ENCODE measurements around the gene BTBD2. TPM values are rescaled to one million over a fixed set of nuclear protein-coding genes. Genes with fewer than 3 reads are reported as not detected.

BTBD2 gene
- total RNA-seq, 4 donors from 2014 or later = 52.8 to 137 (median 77.1) TPM

GRCh38 chr19:2059422-2060201, 44.1 kb upstream of the BTBD2 start:
- no peaks in the 10 kb centered on the region for H3K36me3 ChIP-seq
- peaks cover 61 to 92% (median 88%) of the 10 kb centered on the region in 4 donors for H3K4me1 ChIP-seq
- intact Hi-C loops (cut with DNase I) = no loop called here
- no peaks in the 10 kb centered on the region for H3K9me3 ChIP-seq
- no peak for DNase-seq (ENCODE audit: extremely low spot score)
- TF ChIP-seq EP300 (IDR thresholded peaks at IDR 0.05) (no peak), CTCF (IDR thresholded peaks at IDR 0.05) (no peak), POLR2AphosphoS5 (IDR thresholded peaks at IDR 0.05) (peak; percentile 64 to 69), POLR2A (IDR thresholded peaks at IDR 0.05; ENCODE audit: low read depth) (peak; percentile 3)
- H3K27me3 ChIP-seq = no peaks in the 10 kb centered on the region
- peak overlapping the region; percentile 99 to 100 (median 100) for H3K27ac ChIP-seq (replicated peaks in 1 of 4)
- WGBS = 61% methylated on average over 14 of the region's 24 CpGs
- peak overlapping the region; percentile 73 to 82 (median 78) for H3K4me3 ChIP-seq

DNA sequence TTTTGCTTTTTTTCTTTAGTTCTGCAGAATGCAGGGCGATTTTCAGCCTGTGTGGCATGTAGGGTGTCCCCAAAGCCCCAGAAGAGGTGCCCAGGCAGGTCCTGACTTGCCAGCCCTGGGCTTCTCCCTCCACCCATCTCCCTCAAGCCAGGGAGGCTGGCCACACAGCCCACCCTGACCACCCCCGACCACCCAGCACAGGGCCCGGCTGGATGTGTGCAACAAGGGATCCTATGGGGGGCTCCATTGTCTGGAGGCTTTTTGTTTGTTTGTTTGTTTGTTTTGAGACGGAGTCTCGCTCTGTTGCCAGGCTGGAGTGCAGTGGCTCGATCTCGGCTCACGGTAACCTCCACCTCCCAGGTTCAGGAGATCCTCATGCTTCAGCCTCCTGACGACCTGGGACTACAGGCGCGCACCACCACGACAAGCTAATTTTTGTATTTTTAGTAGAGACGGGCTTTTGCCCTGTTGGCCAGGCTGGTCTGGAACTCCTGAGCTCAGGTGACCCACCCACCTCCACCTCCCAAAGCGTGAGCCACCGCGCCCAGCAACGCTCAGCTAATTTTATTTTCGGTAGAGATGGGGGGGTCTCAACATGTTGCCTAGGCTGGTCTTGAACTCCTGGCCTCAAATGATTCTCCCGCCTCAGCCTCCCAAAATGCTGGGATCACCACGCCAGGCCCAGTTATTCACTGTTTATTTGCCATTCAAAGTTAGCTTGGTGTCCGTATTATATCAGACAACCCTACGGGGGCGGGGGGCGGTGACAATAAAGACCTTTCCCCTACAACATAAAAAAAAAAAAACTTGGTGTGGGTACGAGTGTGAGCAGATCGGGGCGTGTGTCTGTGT, 43.3 kb upstream of the BTBD2 start:
- no peaks in the 10 kb centered on the region for H3K36me3 ChIP-seq
- peaks cover 63 to 92% (median 88%) of the 10 kb centered on the region in 4 donors for H3K4me1 ChIP-seq
- H3K4me3 ChIP-seq = peak overlapping the region in 3 of 4 donors; percentile 73 to 81 (median 75)
- TF ChIP-seq CTCF (IDR thresholded peaks at IDR 0.05) (no peak), POLR2AphosphoS5 (IDR thresholded peaks at IDR 0.05) (no peak), POLR2A (IDR thresholded peaks at IDR 0.05; ENCODE audit: low read depth) (no peak), EP300 (IDR thresholded peaks at IDR 0.05) (no peak)
- DNase-seq (ENCODE audit: extremely low spot score) = no peak
- 89% methylated on average over 27 of the region's 27 CpGs for WGBS
- intact Hi-C loops (cut with DNase I) = no loop called here
- no peaks in the 10 kb centered on the region for H3K9me3 ChIP-seq
- no peaks in the 10 kb centered on the region for H3K27me3 ChIP-seq
- H3K27ac ChIP-seq (replicated peaks in 1 of 4) = peak overlapping the region; percentile 99 to 100 (median 100)

DNA sequence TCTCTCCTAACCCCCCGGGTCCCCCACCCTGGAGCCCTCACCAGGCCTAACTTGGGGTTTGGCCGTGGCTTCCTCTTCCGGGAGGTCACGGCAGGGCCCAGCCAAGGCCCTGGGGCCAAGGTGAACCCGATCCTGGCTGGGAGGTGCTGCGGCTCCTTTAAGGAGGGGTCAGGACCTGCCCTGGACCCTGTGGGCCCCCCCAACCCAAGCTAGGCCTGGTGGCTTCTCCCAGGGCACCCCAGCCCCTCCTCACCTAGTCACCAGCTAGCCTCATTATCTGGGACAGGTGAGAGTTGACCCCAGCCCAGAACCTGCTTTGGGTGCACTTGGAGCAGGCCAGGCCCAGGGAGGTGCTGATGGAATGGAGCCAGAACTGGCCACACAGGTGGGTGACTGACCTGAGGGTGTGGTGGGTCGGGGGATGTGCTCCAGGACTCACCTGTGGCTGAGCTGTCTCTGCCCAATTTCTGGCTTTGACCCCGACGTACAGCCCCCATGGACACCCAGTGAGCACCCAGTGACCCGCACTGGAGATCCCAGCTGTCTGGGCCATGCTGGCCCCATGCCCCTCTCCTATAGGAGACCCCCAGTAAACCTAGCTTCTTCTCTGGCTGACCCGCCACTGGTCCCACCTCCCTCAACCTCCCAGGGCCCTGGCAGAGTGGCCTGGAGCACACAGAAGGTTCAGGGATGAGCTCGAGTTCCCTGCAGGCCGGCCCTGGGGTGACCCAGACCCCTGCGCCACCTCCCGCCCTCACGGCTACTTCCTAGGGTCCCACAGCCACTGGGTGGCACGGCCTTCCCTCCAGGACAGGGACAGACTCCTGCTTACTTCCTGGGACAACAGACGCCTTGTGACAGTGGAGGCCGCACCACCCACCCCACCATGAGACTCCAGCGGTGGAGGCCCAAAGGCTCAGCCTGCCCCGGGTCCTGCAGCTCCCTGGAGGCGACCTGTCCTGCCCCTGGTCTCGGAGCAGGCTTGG, 42.3 kb upstream of the BTBD2 start:
- WGBS = 80% methylated on average over 12 of the region's 23 CpGs
- peaks cover 63 to 94% (median 92%) of the 10 kb centered on the region in 4 donors for H3K4me1 ChIP-seq
- no peaks in the 10 kb centered on the region for H3K9me3 ChIP-seq
- no peak for DNase-seq (ENCODE audit: extremely low spot score)
- H3K27me3 ChIP-seq = no peaks in the 10 kb centered on the region
- peak overlapping the region; percentile 99 to 100 (median 100) for H3K27ac ChIP-seq (replicated peaks in 1 of 4)
- intact Hi-C loops (cut with DNase I) = no loop called here
- TF ChIP-seq POLR2A (IDR thresholded peaks at IDR 0.05; ENCODE audit: low read depth) = no peak
- no peak for TF ChIP-seq POLR2AphosphoS5 (IDR thresholded peaks at IDR 0.05)
- TF ChIP-seq CTCF (IDR thresholded peaks at IDR 0.05) = no peak
- no peak for TF ChIP-seq EP300 (IDR thresholded peaks at IDR 0.05)
- H3K36me3 ChIP-seq = no peaks in the 10 kb centered on the region
- H3K4me3 ChIP-seq = no peak overlapping the region

- H3K4me1 ChIP-seq = peaks cover 63 to 93% (median 91%) of the 10 kb centered on the region in 4 donors
- WGBS = 52% methylated on average over 5 of the region's 5 CpGs
- no peak for DNase-seq (ENCODE audit: extremely low spot score)
- TF ChIP-seq CTCF (IDR thresholded peaks at IDR 0.05) (no peak), EP300 (IDR thresholded peaks at IDR 0.05) (no peak), POLR2A (IDR thresholded peaks at IDR 0.05; ENCODE audit: low read depth) (no peak), POLR2AphosphoS5 (IDR thresholded peaks at IDR 0.05) (no peak)
- H3K27ac ChIP-seq (replicated peaks in 1 of 4) = peak overlapping the region; percentile 99 to 100 (median 100)
- H3K9me3 ChIP-seq = no peaks in the 10 kb centered on the region
- intact Hi-C loops (cut with DNase I) = no loop called here
- no peaks in the 10 kb centered on the region for H3K27me3 ChIP-seq
- H3K4me3 ChIP-seq = no peak overlapping the region
- no peaks in the 10 kb centered on the region for H3K36me3 ChIP-seq
Observed at GRCh38 chr19:2056837-2057192, 41.3 kb upstream of the BTBD2 start.

Measured in esophagus muscularis mucosa (tissue), 4 donors.